ENCODE data around the gene HOXC6. TPM values are rescaled to one million over a fixed set of nuclear protein-coding genes. Genes with fewer than 3 reads are reported as not detected.
A peak's percentile ranks its signal among the peaks of the same experiment; 100 is the strongest.

HOXC6 gene
- total and polyA plus RNA-seq, 9 of the 15 experiments (the other 6 are each of a cell fraction or from before 2014, with no cell fraction given): 0.06 to 4.0 (median 1.4) TPM

- TF ChIP-seq THRA (IDR thresholded peaks at IDR 0.05) (no peak), PATZ1 (CRISPR knock-in tag; IDR thresholded peaks at IDR 0.05; ENCODE audit: borderline replicate concordance) (no peak), MTA1 (IDR thresholded peaks at IDR 0.05; ENCODE audit: borderline replicate concordance) (peak; percentile 45), RBM14 (IDR thresholded peaks at IDR 0.05; ENCODE audit: borderline replicate concordance, insufficient read depth, low read depth, low read length) (no peak), ZNF324 (CRISPR knock-in tag; IDR thresholded peaks at IDR 0.05) (no peak), TAF9B (IDR thresholded peaks at IDR 0.05; ENCODE audit: partially characterized antibody) (no peak), ZBTB7A (IDR thresholded peaks at IDR 0.05; ENCODE audit: borderline replicate concordance, control insufficient read depth, low read depth, low read length) (0 out of 2 replicates have a peak, but pooled peaks have one; percentile 41), HIVEP1 (CRISPR knock-in tag; IDR thresholded peaks at IDR 0.05) (no peak), ARID1B (IDR thresholded peaks at IDR 0.05) (peak; percentile 19; the same call in 1 of the 2 replicates), NR2C2 (CRISPR knock-in tag; IDR thresholded peaks at IDR 0.05) (no peak), NR2C2 (tag; IDR thresholded peaks at IDR 0.05) (no peak), MCM5 (IDR thresholded peaks at IDR 0.05; ENCODE audit: low read depth) (no peak), MCM3 (IDR thresholded peaks at IDR 0.05) (no peak), FOXK1 (CRISPR knock-in tag; IDR thresholded peaks at IDR 0.05; ENCODE audit: borderline replicate concordance) (no peak), CGGBP1 (CRISPR knock-in tag; IDR thresholded peaks at IDR 0.05) (peak; percentile 43; the same call in 1 of the 2 replicates), NRF1 (conservative IDR thresholded peaks at IDR 0.05 in 1 of 2, IDR thresholded peaks at IDR 0.05 in 1 of 2) (peak in 1 of 2 experiments; percentile 25; a peak in 1 of 4 replicates), ZNF41 (CRISPR knock-in tag; conservative IDR thresholded peaks at IDR 0.05) (no peak)
- TF ChIP-seq, protein P1, sequence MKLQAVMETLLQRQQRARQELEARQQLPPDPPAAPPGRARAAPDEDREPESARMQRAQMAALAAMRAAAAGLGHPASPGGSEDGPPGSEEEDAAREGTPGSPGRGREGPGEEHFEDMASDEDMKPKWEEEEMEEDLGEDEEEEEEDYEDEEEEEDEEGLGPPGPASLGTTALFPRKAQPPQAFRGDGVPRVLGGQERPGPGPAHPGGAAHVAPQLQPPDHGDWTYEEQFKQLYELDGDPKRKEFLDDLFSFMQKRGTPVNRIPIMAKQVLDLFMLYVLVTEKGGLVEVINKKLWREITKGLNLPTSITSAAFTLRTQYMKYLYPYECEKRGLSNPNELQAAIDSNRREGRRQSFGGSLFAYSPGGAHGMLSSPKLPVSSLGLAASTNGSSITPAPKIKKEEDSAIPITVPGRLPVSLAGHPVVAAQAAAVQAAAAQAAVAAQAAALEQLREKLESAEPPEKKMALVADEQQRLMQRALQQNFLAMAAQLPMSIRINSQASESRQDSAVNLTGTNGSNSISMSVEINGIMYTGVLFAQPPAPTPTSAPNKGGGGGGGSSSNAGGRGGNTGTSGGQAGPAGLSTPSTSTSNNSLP (IDR thresholded peaks at IDR 0.05; ENCODE audit: borderline replicate concordance, low read depth, low read length): no peak
- TF ChIP-seq, protein P2, sequence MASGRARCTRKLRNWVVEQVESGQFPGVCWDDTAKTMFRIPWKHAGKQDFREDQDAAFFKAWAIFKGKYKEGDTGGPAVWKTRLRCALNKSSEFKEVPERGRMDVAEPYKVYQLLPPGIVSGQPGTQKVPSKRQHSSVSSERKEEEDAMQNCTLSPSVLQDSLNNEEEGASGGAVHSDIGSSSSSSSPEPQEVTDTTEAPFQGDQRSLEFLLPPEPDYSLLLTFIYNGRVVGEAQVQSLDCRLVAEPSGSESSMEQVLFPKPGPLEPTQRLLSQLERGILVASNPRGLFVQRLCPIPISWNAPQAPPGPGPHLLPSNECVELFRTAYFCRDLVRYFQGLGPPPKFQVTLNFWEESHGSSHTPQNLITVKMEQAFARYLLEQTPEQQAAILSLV (tag; IDR thresholded peaks at IDR 0.05): no peak
These were observed 33.8 kb upstream of the HOXC6 start (continued) for GRCh38 chr12:53994264-53995001.
